PC-3 (cell line): Measurements from ENCODE around the gene ESYT2.

ENCODE experiments used
- EZH2 ChIP-seq: fragments of 300-600 bp; sonication (generic); IDR thresholded peaks from one replicate; pipeline ENCODE4 v1.6.1; 2017; ENCODE audit warnings: antibody characterized with exemption, mild to moderate bottlenecking, low read length; ENCODE audit not compliant: unreplicated experiment
- TF ChIP-seq, protein P1 (sequence below): fragments of 300-600 bp; sonication (generic); conservative IDR thresholded peaks from 2 replicates; pipeline ENCODE4 v1.5.1; 2017; ENCODE audit warnings: antibody characterized with exemption, low read depth, mild to moderate bottlenecking, low read length

DNA sequence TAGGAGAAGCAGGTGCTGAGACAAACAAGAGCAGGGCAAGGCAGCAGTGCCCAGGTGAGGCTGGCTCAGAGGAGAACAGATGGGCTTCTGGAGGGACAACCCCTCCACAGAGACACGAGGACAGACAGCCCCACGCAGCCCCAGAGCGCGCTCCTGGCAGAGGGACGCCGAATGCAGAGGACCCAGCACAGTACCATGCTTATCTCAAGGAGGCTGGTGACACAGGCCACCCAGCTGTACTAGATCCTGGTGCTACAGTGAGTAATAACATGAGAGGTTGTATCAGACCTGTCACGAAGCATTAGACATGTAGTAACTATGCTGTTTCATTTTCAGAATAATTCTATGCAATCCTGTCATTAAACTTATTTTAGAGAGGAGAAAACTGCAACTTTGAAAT, 64.3 kb downstream of the ESYT2 start:
- TF ChIP-seq, protein P1, sequence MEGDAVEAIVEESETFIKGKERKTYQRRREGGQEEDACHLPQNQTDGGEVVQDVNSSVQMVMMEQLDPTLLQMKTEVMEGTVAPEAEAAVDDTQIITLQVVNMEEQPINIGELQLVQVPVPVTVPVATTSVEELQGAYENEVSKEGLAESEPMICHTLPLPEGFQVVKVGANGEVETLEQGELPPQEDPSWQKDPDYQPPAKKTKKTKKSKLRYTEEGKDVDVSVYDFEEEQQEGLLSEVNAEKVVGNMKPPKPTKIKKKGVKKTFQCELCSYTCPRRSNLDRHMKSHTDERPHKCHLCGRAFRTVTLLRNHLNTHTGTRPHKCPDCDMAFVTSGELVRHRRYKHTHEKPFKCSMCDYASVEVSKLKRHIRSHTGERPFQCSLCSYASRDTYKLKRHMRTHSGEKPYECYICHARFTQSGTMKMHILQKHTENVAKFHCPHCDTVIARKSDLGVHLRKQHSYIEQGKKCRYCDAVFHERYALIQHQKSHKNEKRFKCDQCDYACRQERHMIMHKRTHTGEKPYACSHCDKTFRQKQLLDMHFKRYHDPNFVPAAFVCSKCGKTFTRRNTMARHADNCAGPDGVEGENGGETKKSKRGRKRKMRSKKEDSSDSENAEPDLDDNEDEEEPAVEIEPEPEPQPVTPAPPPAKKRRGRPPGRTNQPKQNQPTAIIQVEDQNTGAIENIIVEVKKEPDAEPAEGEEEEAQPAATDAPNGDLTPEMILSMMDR, result no peak
- TF ChIP-seq EZH2, result no peak
